ENCODE measurements around the gene QRFP.

Gene QRFP

GRCh38 chr9:130933114-130934046, 36.8 kb upstream of the QRFP start:
- DNase-seq (ENCODE audit: low spot score): no peak

- DNase-seq (ENCODE audit: low spot score): no peak
These were observed 35.9 kb upstream of the QRFP start for GRCh38 chr9:130932255-130933079.

GRCh38 chr9:130931508-130932254, 35.1 kb upstream of the QRFP start:
- DNase-seq (ENCODE audit: low spot score): no peak

- DNase-seq (ENCODE audit: low spot score): no peak
These were observed 34.3 kb upstream of the QRFP start for GRCh38 chr9:130930804-130931349.

GRCh38 chr9:130930132-130930803, 33.7 kb upstream of the QRFP start:
- DNase-seq (ENCODE audit: low spot score): no peak

GRCh38 chr9:130929571-130930038, 33.0 kb upstream of the QRFP start:
- no peak for DNase-seq (ENCODE audit: low spot score)

GRCh38 chr9:130927995-130928900, 31.6 kb upstream of the QRFP start:
- DNase-seq (ENCODE audit: low spot score): no peak

GRCh38 chr9:130927338-130927737, 30.7 kb upstream of the QRFP start:
- no peak for DNase-seq (ENCODE audit: low spot score)

GRCh38 chr9:130925050-130925678, 28.6 kb upstream of the QRFP start:
- DNase-seq (ENCODE audit: low spot score): no peak

- no peak for DNase-seq (ENCODE audit: low spot score)
These were observed 27.8 kb upstream of the QRFP start for GRCh38 chr9:130924448-130924788.

GRCh38 chr9:130923611-130924447, 27.2 kb upstream of the QRFP start:
- no peak for DNase-seq (ENCODE audit: low spot score)

GRCh38 chr9:130922893-130923610, 26.4 kb upstream of the QRFP start:
- no peak for DNase-seq (ENCODE audit: low spot score)

- DNase-seq (ENCODE audit: low spot score): no peak
These were observed 25.6 kb upstream of the QRFP start for GRCh38 chr9:130921989-130922892.

- DNase-seq (ENCODE audit: low spot score): no peak
These were observed 24.8 kb upstream of the QRFP start for GRCh38 chr9:130921300-130921988.

GRCh38 chr9:130920762-130921299, 24.2 kb upstream of the QRFP start:
- no peak for DNase-seq (ENCODE audit: low spot score)

GRCh38 chr9:130920233-130920632, 23.6 kb upstream of the QRFP start:
- DNase-seq (ENCODE audit: low spot score): no peak
